ENCODE results near the gene ADAMTSL2.

ADAMTSL2 gene

DNA sequence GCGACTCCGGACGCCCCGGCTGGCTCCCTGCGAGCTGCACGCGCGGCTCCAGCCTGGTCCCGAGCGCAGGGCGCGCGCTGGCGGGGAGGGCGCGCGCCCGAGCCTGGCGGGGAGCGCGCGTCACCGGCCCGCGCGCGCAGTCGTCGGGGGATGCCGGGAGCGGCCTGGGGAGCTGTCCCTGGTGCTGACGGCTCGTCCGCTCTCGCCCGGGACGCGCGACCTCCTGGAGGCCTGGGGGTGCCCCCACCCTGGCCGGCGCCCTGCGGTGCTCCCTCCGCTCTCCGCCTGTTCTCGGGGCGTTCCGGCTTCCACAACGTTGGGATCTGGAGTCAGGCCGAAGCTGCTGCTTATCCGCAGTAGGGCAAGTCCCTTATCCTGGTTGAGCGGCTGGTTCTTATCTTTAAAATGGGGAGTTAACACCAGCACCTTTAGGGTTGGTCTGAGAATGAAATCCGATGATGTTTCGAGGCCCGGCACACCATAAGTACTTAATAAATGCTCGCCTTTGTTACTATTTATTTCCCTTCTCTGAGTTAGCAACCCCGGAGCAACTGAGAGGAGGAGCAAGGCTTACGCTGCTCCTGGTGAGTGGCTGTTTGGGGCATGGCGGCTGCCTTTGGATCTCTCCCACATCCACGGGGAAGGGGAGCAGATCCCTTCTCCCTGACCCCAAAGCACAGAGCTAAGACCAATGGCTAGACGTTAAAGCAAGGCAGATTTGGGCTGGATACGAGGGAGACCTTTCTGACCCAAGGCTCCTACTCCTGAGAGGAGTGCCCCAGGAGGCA is 75.0 kb downstream of the ADAMTSL2 start, which contains the start of gene FAM163B:
Gene FAM163B, minus strand, starts transcription at position 79 of the 788 bp plus-strand sequence. CDS start 29,166 bp downstream, outside the sequence.
- peak; percentile 53 for DNase-seq

DNA sequence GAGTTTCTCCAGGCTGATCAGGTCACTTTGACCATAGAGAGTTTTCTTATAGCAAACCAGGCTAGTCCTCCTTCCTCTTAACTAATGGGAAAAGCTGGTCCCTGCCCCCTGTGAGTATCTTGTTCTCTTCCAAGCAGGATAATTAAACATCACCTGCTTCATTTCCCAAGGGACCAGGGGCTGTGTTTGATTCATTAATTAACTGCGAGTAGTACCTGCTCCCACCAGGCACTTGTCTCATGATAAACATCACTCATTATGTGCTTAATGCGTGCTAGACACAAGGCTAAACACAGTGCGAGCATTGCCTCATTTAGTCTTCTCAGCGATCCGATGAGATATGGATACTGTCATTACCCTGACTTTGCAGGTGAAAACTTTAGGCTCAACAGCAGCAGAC is 76.3 kb downstream of the ADAMTSL2 start:
- DNase-seq = no peak

DNA sequence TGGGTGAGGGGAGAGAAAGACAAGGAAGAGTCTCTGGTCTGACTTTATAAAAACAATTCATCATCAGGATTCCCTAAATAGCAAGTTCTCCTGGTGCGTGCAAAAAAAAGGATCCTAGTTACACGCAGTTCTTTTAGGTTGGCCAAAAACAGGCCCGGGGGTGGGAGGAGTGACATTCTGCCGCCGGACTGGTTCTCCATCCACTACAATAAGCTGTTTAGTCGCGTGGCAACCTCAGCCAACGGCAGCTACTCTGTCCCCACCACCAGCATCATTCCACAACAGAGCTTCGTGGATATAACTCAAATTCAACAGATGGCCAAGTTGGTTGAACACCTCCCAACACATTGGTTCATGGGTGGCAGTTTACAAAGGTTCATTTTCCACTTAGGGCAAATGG is 77.5 kb downstream of the ADAMTSL2 start:
- DNase-seq = no peak

DNA sequence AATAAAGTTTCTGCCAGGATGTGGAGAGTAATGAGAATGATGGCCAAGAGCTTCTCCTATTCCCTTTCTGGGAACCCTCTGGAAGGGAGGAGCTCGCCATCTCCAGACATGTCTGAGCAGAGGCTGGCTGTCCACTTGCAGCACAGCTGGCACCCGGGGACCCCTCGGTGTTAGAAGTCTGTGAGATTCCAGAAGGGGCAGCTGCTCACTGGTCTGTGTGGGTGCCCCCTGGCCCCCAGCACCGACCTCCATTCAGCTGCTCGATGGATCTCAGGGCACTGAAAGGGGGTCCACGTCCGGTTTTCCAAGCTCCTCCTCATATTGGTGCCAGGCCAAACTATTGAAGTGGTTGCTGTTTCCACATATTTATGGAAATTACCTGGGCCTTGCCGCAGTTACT is 78.3 kb downstream of the ADAMTSL2 start:
- DNase-seq = no peak

DNA sequence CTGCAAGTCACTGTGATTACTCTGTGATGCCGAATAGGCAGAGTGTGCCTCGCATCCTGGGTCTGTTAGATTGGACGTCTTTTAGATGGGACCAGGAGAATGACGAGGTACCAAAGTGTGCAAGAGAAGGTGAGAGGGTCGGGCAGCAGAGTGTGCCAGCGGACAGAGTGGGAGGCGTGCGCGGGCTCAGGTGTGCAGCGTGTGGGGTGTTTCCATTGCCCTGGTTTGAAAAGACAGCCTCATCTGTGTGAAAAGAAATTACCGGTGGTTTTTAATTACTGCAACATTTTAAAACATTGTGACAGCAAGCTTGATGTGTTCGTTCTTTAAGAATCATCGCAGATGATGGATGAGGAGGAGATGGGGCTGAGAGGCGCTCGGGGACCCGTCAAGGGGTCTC is 78.9 kb downstream of the ADAMTSL2 start:
- DNase-seq = no peak

DNA sequence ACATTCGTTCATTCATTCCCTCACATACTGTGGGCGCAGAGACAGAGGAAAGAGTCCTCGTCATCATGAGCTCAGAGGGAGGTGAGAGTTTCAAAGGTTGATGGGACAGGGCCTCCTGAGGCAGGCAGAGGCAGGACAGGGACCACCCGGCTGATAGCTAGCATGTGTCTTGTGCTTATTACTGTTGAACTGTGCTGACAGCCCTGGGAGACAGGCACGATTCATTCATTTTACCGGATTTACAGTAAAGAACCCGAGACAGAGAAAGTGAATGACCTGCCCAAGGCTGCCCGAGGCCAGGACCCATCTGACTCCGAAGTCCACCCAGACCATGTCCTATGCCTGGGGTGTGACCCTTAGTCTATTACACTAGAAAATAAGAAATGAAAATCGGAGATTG is 79.6 kb downstream of the ADAMTSL2 start:
- DNase-seq = no peak

DNA sequence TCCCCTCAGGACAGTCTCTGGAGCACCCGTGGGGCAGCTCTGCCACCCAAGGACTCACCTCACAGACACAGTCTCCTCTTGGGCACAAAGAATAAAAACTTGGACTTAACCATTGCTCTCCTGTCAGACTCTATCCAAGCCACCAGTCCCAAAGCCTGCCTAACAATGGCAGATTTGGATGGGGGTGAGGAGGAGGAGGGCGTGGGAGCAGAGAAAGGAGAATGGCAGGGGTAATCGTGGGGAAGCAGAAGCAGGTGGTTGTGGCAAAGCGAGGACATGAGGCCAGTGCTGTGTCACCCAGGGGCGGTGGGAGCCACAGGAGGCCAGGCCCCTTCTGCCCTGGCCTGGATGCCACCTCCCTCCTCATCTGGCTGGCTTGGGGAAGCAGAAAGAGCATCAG is 80.2 kb downstream of the ADAMTSL2 start:
- no peak for DNase-seq

DNA sequence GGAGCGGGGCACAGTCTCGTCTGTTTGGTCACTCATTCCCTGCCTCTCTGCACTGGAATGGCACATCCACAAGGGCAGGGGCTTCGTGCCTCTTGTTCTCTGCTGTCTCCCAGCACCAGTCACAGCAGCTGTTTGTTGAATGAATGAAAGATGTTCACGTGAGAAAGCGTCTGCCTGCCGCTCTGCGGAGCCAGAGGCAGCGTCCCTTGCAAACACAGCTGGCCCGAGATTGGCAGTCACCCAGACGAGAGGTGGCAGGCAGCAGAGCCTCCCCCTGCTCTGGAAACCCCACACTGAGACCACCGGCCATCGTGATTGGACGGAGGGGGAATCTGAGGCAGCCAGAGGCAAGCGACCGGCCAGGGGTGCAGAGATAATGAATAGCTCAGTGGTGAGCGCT is 80.7 kb downstream of the ADAMTSL2 start:
- DNase-seq = no peak

DNA sequence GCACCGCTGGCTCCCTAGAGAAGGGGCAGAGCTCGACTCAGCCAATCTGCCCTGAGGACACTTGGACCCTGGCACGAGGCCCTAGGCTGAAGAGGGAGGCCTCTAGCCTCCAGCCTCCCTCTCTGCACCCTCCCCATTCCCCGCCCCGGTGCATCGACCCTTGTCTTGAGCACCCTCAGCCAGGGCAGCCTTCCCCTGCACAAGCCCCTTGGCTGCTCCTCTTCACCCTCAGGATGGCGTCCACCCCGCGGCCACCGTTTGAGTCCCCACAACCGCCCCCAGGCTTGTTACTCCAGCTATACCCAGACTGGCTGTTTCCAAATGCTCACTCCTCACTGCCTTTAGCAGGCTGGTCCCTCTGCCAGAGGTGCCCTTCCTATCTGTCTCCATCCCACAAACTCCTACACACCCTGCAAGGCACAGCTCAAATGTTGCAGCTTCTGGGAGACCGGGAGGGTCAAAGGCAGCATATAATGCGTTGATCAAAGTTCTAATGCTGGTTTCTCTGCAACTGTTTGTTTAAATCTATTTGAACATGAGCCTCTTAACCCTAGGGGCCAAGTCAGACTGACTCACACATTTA is 81.2 kb downstream of the ADAMTSL2 start:
- DNase-seq = no peak

DNA sequence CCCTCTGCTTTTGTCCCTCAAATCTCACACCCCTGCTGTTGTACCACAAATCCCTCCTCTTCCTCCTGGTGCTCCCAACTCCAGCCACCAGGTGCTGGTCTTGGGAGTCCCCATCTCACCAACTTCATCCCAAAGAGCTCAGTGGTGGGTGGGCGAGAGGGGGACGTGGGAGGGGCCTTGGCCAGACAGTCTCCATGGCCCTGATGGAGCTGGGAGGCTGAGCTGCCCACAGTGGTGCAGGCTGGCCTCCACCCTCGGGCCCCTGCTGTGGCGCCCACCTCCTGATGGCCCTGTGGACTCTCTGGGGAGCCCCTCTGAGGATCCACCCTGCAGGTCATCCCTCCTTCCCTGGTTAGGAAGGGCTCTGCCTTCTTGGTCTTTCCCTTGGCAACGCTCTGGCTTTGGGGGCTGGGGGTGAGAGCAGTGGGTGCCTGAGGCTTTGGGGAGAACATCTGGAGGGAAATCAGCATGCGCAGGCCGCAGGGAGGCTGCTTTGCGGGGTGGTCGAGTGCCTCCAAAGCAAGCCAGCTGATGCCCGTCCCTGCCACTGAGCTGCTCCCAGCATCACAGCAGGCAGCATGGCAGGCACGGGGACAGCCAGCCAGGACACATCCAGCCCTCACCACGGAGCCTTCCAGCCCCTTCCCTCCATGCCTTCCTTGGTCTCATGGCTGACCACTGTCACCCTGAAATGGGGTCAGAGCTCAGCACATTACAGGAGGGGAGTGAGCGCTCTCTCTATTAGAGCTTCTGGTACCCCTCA is 82.3 kb downstream of the ADAMTSL2 start:
- no peak for DNase-seq

DNA sequence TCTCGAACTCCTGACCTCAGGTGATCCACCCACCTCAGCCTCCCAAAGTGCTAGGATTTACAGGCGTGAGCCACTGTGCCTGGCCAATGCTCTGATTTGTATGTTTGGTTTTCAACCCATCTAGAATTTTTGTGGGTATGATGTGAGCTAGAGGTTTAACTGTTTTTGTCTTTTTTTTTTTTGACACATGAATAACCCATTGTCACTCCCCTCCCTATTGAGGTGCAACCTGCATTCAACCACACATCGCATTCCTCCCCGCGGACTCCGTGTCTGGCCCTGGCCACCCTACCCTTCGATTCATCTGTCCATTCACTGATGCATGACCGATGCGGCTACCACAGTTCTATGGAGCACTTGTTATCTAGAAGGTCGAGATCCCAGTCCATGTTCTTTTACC is 84.2 kb downstream of the ADAMTSL2 start:
- no peak for DNase-seq

DNA sequence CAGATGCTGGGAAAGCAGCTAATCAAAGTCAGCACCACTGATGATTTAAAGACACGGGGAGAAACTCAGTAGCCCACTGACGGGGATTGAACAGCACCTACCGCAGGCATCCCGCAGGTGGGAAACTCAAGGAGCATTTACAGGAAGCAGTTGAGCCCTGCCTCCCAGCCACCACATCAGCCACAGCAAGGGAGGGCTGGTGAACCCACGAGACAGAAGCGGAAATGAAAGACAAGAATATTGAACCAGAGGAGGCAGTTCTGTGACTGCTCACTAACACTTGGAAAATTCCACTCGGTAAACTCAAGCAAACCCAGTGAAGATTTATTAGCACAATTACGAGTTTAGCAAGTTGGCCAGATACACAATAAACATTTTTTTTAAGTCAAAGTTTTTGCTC is 85.3 kb downstream of the ADAMTSL2 start:
- DNase-seq = peak; percentile 52

DNA sequence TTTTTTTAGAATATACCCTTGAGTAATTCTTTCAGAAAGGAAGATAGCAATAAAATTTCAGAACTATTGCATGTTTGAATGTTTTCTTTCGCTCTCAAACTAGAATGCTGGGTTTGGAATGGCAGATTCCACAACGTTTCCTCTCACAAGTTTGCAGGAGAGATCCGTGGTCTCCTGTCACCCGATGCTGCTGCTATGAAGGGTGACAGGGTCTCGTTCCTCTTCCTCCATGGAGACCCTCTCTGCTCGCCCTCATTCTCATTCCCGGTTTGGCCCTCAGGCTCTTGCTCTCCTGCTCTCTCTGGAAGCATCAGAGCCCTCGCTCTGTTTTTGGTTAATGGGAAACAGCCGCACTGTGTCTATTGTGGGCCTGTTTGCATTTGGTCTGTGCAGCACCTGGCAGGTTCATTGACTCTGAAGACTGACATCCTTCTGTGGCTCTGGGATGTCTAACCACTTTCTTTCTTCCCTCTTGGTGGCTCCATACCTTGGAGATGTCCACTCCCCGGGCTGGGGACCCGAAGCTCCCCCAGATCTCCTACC is 87.3 kb downstream of the ADAMTSL2 start:
- DNase-seq = no peak

DNA sequence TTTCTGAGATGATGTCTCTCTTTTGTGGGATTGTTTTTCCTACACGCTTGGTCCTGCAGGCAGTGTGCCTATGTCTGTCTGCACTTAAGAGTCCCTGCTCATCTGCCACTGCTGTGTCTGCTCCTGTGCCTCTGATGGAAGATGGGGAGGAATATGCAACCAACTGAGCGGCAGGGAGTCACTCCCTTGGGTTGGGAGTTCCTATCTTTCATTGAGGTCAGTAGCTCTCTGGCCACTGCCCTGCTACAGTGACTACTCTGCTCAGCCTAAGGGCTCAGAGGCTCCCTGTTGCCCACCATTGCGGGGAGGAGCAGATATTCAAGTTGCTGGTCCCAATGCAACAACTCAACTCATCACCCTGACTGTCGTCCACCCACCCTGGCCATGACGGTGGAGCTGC is 88.1 kb downstream of the ADAMTSL2 start:
- no peak for DNase-seq

Measured in activated CD4-positive, alpha-beta T cell treated with anti-CD3 and anti-CD28 coated beads for 48 hours (primary cell).